Superior temporal gyrus (tissue), 1 donor: ENCODE data around the gene COQ10B.

ENCODE experiments used
- DNase-seq: peaks from one replicate; pipeline ENCODE4 v3.0.0-alpha.2; 2016; ENCODE audit errors: extremely low spot score

COQ10B gene

GRCh38 chr2:197500503-197501131 is 47.3 kb downstream of the COQ10B start:
- DNase-seq, result peak; percentile 56

- DNase-seq, result no peak
Measured at GRCh38 chr2:197502201-197502600, 48.8 kb downstream of the COQ10B start.

- DNase-seq, result no peak
Measured at GRCh38 chr2:197502685-197503084, 49.3 kb downstream of the COQ10B start.

GRCh38 chr2:197504000-197504399 is 50.6 kb downstream of the COQ10B start:
- no peak for DNase-seq

- DNase-seq, result no peak
Measured at GRCh38 chr2:197504512-197504911, 51.2 kb downstream of the COQ10B start.

GRCh38 chr2:197506658-197507057 is 53.3 kb downstream of the COQ10B start:
- DNase-seq, result no peak

- no peak for DNase-seq
Measured at GRCh38 chr2:197513915-197514314, 60.6 kb downstream of the COQ10B start.

GRCh38 chr2:197514754-197515153 is 61.4 kb downstream of the COQ10B start:
- no peak for DNase-seq

- no peak for DNase-seq
Measured at GRCh38 chr2:197515315-197515738, 62.0 kb downstream of the COQ10B start.

GRCh38 chr2:197515739-197516392 is 62.5 kb downstream of the COQ10B start, which contains the start of gene MOB4:
Gene MOB4, plus strand, starts transcription at chr2:197516066. Its CDS starts 21 bp downstream, at chr2:197516087.
- DNase-seq, result peak; percentile 96

GRCh38 chr2:197516393-197516761 is 63.0 kb downstream of the COQ10B start:
- no peak for DNase-seq

- no peak for DNase-seq
Measured at GRCh38 chr2:197517150-197517549, 63.8 kb downstream of the COQ10B start.
